Islet precursor cell (in vitro differentiated cells): ENCODE measurements around the gene C16orf82.
"Not testable (repeated sequence)": the region's sequence is repeated elsewhere in the genome, so short reads cannot be mapped to it uniquely, and the experiment has no call there.

ENCODE experiments used
- DNase-seq: peaks from one replicate; pipeline ENCODE4 v3.0.0-alpha.2; 2018

C16orf82 gene

DNA sequence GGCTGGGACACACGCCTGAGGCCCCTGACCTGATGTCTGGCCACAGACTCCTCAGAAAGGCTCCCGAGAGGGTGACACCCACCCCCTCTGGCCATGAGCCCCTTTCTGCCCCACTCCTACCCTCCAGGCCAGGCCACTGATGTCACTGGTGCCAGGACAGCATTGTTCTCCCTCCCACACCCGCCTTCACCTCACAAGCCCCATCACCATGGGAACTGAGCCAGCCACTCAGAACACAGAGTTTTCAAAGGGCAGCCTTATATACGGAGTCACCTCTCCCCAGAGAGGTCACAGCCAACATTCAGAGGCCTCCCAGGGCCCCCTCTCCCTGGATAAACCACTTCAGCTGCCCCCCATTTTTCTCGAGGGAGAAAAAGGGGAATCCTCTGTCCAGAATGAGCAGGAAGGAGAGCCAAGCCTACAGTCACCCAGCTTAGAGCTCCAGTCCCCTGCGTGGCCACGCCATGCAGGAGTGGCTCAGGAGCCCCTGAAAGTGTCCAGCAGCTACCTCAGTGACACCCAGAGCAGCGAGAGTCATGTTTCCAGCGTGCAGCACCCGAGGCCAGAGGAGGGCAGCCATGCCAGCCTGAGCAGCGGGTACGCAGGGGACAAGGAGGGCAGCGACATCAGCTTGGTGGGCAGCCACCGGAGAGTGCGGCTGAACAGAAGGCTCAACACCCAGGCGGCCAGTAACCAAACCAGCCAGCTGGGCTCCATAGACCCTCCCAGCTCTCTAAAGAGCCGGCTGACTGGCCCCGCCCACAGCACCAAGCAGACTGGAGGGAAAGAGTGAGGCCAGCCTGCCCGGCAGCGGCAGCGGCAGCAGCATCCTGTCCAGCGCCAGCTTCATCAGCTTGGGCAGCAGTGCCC is at the start of gene C16orf82:
C16orf82 (plus strand) TSS at position 260 of the 870 bp plus-strand sequence.
- DNase-seq: peak; percentile 71

DNA sequence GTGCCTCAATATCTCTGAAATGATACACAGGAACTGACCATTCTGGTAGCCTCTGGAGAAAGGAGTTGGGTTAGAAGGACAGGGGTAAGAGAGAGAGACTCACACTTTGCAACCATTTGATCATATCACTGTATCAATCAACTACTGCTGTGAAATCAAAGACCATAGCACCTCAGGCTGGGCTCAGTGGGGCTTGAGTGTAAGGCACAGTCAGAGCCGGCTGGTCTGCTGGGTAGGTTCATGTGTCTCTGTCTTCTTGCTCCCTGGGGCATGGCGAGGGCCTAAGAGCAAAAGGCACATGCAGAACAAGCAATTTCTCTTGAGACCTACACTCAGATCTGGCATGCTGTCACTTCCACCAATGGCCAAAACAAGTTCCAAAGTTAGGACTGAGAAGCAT is 46.7 kb upstream of the C16orf82 start:
- no peak for DNase-seq

DNA sequence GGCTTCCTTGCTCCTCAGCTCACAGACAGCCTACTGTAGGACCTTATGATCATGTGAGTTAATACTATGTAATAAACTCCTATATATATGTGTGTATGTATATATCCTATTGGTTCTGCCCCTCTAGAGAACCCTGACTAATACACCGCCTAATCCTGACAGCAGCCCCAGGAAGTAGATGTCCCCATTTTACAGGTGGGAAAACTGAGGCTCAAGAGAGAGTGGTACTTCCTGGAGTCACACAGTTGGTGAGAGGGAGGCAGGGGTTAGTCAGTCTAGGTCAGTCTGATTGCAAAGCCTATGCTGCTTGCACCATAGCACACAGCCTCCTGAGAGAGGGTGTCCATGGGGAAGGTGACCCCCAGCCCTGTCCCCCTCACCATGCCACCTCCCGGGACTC is 42.7 kb upstream of the C16orf82 start:
- DNase-seq: no peak

DNA sequence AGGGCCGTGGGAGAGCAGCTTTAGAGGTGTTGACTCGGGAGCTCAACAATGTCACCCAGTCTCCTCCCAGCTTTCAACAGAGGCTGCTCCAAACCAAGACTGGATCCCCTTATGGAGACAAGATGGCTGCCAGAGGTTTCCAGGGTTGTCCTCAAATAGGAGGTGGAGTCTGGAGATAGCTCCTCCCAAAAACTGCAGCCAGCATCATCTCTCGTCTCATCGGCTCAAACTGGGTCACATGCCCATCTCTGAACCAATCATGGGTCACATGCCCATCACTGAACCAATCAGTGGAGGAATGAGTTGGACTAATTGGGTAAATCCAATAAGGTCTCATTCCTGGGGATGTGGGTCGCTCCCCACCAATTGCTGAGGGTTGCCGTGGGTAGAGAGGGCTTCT is 41.1 kb upstream of the C16orf82 start:
- no peak for DNase-seq

DNA sequence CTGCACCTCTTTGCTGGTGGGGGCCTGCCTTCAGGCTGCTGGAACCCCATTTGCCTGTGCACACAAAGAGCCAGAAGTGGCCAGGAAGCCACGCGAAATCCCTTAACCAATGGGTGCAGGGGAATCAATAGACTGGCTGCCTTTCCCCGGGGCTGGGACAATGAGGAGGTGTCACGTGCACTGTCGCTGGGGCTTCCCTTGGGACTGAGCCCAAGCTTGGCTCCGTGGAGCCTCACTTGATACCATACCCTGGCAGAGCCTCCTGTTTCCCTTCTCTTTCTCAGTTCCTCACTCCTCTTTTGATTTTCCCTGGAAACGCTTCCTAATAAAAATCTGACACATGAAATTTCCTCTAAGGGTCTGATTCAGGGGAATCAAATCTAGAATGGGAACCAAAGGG is 38.8 kb upstream of the C16orf82 start:
- no peak for DNase-seq

DNA sequence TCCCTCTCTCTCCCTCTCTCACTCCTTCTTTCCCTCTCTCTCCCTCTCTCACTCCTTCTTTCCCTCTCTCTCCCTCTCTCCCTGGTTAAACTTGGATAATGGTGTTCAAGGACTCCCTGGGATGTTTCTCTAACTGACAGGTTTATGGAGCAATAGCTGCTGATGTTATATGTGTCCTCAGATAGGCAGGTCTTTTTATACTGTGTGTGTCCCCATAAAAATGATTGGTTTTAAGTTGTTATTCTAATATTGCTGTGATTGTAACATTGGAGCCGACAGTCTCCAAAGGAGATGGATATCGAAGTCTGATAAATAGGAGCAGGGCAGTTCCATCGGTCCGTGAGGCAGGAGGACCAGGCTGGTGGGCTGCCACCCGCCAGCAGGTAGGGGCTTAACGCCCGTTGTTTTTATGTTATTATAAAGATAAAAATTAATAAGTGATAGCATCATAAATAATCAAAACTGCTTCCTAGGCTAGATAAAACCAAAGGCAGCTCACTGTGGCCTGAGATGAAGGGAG is 38.1 kb upstream of the C16orf82 start:
- DNase-seq: no peak

DNA sequence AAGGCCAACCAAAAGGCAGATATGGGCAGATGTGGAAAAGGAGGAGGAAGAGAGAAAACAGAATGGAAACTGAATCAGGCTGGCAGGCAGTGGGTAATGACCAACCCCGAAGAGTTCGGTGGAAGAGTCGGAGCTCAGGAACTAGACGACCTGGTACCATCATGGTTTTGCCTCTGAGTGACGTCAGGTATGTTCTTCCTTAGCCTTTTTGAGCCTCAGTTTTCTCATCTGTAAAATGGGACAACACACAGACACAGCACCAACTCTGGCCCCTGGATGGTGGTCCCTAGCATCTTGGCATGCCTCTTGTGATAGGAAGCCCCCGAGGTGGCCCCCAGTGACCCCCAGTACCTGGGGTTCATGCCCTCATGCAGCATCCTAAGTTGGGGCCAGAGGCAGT is 37.2 kb upstream of the C16orf82 start:
- no peak for DNase-seq

DNA sequence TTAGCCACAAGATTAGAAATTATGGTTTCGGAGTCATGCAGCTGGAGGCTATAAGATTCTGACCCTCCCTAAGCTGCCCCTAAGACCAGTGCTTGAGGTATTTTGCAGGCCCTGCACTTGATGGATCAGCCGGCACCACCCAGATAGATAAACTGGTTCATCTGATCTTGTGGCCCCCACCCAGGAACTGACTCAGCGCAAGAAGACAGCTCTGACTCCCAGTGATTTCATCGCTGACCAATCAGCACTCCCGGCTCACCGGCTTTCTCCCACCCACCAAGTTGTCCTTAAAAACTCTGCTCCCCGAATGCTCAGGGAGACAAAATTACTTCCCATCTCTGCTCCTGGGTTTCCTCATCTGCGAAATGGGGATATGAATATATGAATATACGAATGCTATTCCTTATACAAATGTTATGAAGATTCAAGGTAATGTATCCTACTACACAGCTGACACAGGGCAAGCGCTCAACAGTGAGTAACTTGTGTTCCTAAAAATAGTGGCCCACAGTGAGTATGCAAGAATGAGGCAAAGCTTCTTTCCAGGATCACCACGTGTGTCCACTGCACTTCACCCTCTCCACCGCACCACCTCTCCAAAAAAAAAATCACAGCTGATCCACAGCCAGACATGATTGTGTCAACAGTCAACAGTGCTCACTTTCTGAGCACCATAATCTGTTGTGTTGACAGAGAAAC is 33.3 kb upstream of the C16orf82 start:
- no peak for DNase-seq

DNA sequence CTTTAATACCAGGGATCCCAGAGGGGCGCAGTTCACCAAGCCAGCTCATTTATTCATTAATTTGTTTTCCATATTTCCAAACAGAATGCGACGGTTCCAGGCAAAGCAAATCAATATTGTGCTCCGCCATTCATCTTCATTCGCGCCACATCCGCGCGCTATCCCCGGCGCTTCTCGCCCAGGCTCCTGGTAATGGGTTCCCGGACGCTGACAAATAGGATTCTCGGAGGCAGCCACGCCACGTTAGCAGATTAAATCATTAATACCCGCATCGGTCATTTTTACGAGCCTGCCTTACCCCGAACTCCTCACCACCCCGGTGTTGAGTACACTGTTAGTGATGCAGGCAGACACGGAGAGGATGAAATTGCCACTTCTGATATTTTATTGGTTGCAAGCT is 26.0 kb upstream of the C16orf82 start:
- DNase-seq: no peak

DNA sequence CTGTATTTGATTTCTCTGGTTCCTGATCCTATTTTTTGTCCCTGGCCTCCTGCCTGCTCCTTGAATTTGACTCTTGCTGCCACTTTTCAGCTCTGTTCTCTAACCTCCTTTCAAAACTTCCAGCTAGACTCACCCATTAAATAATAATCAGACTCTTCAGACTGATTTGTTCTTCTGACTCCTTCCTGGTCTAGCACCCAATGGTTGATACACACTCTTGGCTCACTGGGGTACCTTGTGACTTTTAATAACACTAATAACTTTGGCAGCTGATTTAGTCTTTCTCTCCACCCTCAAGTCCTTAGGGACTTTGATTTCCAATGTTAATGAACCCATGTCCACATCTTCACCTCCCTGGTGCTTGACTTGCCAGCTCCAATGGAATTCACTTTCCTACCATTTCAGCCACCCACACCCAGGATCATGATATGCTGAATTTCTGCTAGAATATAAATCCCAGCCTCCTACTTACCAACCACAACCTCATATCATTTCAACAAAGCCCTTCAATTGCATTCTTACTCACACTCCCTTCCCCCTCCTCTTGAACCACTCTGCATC is 19.7 kb upstream of the C16orf82 start:
- DNase-seq: no peak

DNA sequence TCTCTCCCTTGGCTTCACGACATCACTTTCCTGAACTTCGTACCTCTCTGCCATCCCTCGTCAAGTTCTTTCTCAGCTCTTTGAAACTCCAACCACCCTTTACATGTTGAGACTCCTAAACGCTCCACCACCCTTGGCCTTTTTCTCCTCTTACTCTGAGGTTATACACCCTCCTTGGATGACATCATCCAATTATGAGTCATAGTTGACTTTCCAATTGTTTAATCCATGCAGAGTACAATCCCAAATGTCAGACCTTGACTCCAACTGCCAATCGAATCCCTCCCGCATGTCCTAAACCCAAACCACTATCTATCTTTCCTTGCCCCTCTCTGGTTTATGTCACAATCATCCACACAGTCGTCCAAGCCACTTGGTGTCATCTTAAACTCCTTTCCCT is 18.4 kb upstream of the C16orf82 start:
- DNase-seq: no peak

DNA sequence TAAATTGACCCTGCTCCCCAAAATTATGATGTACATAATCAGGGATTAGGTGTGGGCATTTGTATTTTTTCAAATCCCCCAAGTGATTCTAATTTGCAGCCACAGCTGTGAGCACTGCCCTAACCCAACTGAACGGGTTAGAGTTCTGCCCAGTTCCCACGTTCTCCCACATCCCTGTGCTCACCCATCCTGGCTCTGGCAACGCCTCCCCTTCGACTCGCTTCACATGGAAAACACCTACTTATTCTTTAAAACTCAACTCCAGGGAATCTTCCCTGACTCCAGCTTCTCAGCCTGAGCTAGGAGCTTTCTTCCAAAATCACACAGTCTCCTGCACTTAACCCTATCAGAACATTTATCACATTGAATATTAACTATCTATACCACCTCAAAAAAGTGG is 17.6 kb upstream of the C16orf82 start:
- no peak for DNase-seq

DNA sequence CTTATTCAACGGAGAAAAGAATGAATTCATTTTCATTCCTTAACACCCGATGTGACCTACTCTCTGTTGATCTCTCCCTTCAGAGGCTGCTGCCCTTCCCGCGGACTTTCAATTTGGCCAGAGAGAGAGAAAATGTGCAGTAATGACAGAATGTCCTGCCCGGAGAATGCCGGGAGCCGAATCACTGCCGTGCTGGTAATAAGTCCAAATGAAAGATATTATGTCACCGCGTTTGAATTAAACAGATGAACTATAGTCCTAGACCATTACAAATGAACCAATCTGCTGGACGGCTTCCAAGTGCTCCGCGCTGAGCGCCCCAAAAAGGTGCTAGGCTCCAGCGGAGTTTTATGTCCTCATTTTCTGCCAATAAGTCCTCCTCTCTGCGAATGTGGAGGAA is 14.7 kb upstream of the C16orf82 start:
- DNase-seq: no peak

DNA sequence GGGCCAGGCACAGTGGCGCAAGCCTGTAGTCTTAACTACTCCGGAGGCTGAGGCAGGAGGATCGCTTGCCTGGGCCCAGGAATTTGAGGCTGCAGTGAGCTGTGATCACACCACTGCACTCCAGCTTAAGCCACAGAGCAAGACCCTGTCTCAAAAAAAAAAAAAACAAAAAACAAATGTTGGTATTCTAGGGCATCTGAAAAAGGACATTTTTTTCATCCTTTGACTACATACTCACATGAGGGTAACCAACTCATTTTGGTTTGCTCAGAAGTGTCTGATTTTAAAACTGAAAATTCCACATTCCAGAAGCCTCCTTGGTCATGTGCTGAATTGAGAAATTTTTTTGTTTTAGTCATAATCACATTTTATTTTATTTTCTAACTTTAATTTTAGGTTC is 12.7 kb upstream of the C16orf82 start:
- no peak for DNase-seq

DNA sequence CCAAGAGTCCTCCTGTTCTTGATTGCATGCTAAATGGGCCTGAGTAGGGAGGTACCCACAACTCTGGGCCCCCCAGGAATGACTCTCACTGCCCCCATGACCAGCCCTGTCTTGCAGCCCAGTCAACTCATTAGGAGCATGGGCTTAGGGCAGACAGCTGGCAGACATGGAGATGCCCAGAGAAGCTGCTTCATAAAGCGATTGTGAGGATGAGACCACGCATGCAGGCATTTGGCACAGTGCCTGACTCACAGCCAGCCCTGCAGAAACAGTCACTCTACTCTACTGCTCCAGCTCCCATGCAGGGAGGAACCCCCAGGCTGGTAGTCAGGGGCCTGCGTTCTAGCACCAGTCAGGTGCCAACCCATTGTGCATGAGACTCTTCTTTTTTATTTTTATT is 8.4 kb upstream of the C16orf82 start:
- no peak for DNase-seq

DNA sequence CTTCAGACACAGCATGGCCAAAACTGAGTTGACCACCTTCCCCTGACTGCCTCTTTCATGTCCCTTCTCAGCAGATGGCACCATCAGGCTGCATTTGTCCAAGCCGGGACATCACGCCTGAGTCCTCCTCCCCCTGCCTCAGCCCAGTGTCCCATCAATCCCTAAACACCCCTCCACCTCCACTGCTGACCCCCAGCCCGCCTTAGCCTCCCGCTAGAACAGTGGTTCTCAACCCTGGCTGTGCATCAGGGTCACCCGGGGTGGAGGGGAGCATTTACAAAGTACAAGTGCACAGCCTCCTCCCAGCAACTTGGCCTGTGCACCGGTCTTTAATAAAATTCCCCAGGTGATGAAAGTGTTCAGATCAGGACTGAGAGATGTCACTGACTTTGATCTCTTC is 4.0 kb downstream of the C16orf82 start:
- no peak for DNase-seq

DNA sequence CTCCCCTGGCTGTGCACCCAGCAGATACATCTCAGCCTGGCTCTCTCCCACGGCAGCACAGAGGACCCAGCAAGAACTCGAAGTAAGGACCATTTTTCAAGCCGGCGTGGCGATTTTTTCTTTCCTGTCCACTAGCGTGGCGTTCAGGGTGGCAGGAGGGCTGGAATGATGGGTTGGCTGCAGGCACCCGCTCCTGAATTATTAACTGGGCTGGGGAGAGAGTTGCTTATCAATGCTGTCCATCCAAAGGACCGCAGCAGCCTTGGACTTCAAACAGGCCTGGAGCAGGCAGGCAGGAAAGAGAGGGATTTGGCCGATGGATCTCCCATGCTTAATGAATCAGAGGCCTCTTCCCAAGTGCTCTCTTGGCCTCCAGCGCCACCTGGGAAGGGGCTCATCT is 7.0 kb downstream of the C16orf82 start:
- DNase-seq: no peak

DNA sequence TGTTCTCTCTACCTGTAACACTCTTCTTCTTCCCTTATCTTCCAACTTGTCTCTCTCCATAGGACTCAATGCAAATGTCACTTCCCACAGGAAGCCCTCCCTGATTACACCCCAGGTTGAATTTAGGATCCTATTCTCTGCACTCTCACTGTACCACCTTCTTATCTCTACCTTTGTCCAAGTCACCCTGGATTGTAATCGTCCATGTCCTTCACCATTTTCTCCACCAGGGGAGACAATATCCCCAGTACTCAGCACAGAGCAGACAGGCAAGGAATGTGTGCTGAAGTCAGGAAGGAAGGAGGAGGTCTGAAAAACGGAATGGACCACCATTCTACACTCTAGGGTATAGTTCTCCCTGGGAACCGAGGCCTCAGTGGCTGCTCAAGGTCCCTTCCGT is 14.2 kb downstream of the C16orf82 start:
- peak; percentile 73 for DNase-seq

DNA sequence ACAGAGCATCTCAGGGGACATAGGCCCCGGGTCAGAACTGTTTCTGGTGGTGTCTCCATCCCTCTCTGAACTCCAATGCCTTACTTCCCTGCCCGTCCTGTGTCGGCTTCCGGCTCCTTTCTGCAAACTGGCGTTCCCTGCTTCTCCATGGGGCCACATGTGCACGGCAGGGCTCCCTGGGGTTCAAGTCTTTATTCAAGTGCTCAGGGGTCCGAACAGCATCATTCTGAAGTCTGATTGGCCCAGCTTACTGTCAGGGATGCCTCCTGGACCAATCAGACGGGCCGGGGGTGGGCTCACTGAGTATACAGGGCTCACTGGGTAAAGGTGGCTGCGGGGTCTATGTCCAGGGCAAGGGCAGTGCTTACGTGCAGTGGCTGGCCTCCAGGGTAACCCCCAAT is 17.1 kb downstream of the C16orf82 start:
- DNase-seq: no peak

DNA sequence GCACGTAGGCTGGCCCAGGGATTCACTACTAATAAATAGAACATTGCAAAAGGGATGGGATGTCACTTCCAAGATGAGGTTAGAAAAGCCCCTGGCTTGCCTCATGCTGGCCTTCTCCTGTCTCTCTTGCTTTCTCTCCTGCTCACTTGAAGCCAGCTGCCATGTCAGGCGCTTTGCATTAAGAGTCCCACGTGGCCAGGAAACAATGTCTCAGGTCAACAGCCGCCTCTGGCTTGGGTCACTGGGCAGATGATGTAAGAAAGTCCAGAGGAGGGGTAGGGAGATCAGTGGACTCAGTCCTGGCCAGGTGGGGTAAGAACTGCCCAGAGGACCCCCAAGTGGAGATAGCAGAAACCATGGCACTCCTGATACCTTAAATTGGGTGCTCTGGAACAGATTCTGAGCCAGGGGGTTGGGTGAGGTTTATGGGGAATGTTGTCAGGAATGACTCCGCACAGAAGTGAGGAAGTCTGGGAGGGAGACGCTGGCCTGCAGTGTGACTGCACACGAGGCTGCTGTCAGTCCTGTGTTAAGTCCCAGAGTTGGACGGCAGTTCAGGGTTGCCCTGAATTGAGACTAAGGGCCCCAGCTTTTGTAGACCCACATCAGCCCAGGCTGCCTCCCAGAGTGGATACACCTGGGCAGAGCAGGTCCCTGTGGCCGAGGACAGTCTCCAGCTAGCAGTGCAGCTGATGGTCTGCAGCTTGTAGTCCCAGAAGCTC is 17.7 kb downstream of the C16orf82 start:
- DNase-seq: no peak

DNA sequence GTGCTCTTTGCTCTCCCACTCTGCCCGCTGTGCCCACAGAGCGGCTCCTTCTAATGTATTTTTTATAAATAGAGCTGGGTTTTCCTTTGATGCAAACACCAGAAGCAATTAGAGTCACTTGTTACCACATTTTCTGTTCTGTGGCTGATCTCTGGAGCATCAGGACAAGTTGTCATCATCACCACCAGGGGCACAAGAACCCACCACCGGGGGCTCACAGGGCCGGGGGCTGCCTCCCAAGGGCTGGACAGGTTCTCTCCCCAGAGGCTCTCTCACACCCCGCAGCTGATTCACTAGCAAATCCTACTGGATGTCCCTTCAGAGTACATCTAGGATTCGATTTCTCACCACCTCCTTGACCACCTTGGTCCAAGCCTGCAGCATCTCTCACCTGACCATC is 18.5 kb downstream of the C16orf82 start:
- DNase-seq: no peak

DNA sequence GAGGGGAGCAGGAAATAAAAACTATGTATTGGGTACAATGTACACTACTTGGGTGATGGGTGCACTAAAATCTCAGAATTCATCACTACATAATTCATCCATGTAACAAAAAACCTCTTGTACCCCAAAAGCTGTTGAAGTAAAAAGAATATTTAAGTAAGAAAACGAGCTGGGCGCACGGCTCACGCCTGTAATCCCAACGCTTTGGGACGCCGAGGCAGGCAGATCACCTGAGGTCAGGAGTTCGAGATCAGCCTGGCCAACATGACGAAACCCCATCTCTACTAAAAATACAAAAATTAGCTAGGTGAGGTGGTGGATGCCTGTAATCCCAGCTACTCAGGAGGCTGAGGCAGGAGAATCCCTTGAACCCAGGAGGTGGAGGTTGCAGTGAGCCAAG is 19.3 kb downstream of the C16orf82 start:
- DNase-seq: not testable (repeated sequence)

DNA sequence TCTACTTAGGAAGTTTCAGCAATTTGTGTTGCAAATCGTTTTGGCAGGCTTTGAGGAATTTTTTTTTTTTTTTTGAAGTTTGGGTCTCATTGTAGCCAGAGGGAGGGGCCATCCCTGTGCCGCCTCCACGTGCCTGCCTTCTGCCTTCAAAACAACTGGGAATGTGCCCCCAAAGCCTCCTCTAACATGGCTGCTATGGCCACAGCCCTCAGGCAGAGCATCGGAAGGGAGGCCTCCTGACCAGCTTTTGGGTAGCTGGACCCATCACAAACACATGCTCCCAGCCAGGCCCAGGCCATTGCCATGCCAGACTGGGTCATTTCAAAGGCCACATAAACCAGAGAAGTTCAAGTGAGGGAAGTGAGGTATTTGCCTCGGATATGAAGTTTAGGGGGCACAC is 21.5 kb downstream of the C16orf82 start:
- peak; percentile 40 for DNase-seq
